GM19438 (cell line): ENCODE results near the gene ELOB.
A peak's percentile ranks its signal among the peaks of the same experiment; 100 is the strongest.

ENCODE experiments used
- ATAC-seq: cut with Tn5 transposase; IDR thresholded peaks from one replicate; pipeline ENCODE4 v1.9.1; 2021; ENCODE audit warnings: low read depth; ENCODE audit not compliant: unreplicated experiment

Gene ELOB

GRCh38 chr16:2777231-2777902 is at the start of gene ELOB:
ELOB (minus strand) TSS chr16:2777280; CDS start chr16:2777239, 41 bp downstream.
- ATAC-seq, result peak; percentile 64

- ATAC-seq, result no peak
Observed at GRCh38 chr16:2825906-2826305, 48.8 kb upstream of the ELOB start.

- no peak for ATAC-seq
Observed at GRCh38 chr16:2825049-2825742, 48.1 kb upstream of the ELOB start.

GRCh38 chr16:2824626-2825025 is 47.5 kb upstream of the ELOB start:
- no peak for ATAC-seq

GRCh38 chr16:2822496-2822895 is 45.4 kb upstream of the ELOB start:
- ATAC-seq, result no peak

- no peak for ATAC-seq
Observed at GRCh38 chr16:2822158-2822495, 45.0 kb upstream of the ELOB start.

GRCh38 chr16:2821487-2822157 is 44.5 kb upstream of the ELOB start:
- no peak for ATAC-seq

- ATAC-seq, result no peak
Observed at GRCh38 chr16:2820836-2821486, 43.9 kb upstream of the ELOB start.

- ATAC-seq, result no peak
Observed at GRCh38 chr16:2819939-2820835, 43.1 kb upstream of the ELOB start.

GRCh38 chr16:2819179-2819938 is 42.3 kb upstream of the ELOB start:
- no peak for ATAC-seq

- ATAC-seq, result no peak
Observed at GRCh38 chr16:2818272-2818876, 41.3 kb upstream of the ELOB start.

GRCh38 chr16:2817340-2818271 is 40.5 kb upstream of the ELOB start:
- ATAC-seq, result no peak

GRCh38 chr16:2816751-2817339 is 39.8 kb upstream of the ELOB start, which contains the start of gene PRSS21:
PRSS21 (plus strand) TSS chr16:2817237; CDS start chr16:2817269, 32 bp downstream.
- ATAC-seq, result no peak

- ATAC-seq, result no peak
Observed at GRCh38 chr16:2815299-2815771, 38.3 kb upstream of the ELOB start.

GRCh38 chr16:2814551-2815298 is 37.6 kb upstream of the ELOB start:
- no peak for ATAC-seq

- no peak for ATAC-seq
Observed at GRCh38 chr16:2813771-2814221, 36.7 kb upstream of the ELOB start.
